DMS79 (cell line): ENCODE data around the gene MAGIX.

Experiments used
- DNase-seq: peaks from one replicate; lab custom pipeline; 2025; lab: John Stamatoyannopoulos, UW

MAGIX gene

DNA sequence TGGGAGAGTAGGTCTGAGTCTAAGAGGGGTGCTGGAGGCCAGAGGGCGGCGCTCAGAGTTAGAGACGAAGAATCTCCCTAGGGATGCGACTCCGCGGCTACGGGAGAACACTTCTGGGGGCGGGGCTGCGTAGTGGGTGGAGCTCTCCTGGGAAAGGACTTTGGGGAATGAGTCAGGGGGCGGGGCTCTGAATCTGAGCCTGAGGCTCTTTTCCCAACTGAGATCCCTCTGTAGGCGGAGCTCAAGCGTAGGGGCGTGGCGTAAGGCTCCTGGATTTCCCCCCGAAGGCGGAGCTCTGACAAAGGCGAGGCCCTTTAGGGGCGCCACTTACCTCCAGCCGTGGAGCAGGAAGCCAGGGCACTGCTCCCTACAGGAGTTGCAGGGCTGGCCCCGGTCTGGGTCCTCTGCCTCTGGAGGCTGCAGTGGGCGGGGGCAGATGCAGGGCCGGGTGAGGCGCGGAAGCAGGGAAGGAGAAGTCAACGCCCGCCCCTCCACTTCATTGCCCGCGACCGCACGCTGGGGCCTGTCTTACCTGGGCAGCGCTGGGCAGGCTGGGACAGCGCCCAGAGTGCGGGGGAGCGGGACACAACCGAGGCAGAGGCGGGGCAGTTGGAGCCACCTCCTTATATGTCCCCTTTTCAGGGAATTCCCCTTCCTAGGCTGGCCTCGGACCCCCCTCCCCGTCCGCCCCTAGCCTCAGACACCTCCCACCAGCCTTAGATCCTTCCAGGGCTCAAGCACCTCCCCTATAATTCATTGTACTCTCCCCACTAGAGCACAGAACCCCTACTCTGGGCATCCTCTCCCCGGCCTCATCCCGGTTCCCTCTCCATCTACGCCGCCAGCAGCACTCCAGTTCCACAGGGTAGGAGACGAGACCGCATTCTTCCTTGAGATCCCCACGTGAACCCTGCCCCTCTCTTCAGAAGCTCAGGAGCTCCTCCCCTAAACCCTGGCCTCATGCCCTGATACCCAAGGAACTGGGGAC is 22.0 kb downstream of the MAGIX start:
- peak; percentile 68 for DNase-seq

DNA sequence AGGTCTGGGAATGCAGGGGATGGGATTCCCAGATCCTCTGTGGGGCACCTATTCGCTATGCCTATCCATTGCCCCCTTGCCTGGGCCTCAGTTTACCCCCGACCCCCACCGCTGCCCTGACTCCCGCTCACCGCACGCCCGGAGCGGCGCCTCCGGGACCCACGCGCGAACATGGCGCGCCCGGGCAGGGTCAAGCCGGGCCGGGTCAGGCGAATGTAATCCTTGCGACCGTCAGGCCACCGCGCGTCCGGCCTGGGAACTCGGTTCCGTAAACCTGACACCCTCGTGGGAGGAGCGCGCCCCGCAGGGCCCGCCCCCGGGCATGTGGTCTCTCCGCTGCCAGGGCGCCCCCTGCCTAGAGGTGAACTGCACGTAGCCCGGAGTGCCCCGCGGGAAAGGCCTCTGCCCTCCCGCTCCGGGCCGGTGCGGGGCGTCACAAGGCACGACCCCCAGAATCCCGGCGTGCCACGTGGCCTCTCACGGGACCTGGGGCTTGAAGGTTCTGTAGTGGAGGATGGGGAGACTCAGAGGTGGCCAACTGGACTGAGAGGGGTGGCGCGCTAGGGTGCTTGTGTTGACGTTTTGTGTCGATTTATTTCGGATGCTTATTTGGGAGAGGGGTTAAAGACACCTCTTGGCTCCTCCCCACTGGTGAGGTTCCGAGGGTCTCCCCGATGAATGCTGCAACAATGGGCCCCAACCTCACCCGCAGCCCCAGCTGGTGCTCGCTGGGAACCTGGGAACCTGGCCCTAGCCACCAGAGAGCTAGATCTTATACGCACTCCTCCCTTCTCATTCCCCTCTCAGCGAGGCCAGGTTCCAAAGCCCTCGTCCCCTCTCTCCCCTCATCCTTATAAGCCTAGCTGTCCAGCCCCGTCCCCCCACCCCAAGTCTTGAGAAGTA is 23.8 kb downstream of the MAGIX start, which contains the start of gene PRICKLE3:
Gene PRICKLE3, minus strand, starts transcription at position 249 of the 903 bp plus-strand sequence. Its CDS starts 76 bp downstream, at position 173.
- DNase-seq = peak; percentile 57

DNA sequence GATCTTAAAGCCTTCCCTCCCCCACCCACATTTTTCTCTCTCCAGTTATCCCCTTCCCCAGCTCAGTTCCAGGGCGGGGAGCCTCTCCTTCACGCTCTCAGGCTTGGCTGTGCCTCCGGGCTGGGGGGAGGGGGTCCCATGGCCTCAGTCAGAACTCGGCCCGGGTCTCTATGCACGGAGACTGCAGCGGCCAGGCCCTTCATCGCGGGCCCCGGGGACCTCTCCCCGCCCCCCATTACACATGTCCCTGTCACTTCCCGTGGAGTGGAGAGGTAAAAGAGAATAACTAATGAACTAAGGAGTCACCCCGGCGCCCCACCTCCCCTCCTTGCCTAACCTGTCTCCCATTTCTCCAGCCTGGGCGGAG is 24.5 kb downstream of the MAGIX start:
- DNase-seq = no peak

DNA sequence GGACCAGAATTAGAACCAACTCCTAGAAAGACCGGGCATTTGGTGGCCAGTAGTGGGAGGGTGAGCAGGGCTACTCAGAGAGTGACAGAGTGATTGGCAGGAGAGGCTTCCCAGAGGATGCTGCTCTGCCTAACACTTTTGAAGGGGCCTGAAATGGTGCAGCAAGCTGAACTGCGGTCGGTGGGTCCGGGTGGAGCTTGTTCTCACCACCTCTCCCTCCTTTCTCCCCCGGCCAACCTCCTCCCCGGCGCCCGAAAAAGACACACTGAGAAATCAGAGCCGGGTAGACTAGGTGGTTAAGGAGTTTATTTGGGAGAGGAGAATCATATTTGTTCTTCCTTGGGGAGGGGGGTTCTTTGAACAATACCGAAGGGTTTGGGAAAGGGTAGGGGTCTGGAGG is 25.0 kb downstream of the MAGIX start:
- no peak for DNase-seq

DNA sequence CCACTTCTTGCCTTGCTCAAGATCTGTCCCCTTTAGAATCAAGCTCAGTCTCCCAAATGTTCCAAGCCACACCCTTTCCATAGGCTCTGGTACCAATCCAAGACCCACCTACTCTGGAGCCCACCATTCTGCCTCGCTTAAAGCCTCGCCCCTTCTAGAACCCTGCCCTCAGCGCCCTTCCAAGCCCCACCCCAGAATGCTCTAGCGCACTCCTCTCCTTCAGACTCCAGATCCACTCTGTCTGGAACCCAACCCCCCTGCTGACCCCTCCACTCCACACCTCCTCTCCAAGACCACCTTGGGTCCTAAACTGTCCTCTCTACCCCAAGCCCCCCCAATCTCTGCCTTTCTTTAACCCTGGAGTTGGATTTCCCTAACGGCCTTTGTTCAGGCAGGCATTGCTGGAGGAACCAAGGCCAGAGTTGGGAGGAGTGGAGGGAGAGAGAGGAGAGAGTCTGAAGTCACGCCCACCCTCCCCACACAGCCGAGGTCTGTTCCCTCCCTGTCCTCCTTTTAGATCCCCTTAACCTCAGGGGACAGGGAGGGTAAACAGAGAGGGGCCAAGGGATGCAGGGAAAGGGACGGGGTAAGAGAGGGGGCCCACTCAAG is 26.0 kb downstream of the MAGIX start:
- DNase-seq = no peak

DNA sequence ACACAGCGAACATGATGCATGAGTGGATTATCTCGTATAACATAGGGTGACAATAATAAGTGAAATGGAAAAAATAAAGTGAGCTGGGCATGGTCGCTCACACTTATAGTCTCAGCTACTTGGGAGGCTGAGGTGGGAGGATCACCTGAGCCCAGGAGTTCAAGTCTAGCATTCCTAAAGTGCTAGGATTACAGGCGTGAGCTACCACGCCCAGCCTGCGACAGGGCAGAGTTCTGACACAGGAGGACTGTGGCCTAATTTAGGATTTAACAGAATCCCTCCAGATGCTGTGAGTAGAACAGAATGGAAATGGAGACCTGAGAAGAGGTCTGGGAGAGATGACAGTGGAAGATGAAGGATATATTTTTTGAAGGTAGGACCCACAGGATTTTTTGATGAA is 27.0 kb downstream of the MAGIX start:
- DNase-seq = no peak

DNA sequence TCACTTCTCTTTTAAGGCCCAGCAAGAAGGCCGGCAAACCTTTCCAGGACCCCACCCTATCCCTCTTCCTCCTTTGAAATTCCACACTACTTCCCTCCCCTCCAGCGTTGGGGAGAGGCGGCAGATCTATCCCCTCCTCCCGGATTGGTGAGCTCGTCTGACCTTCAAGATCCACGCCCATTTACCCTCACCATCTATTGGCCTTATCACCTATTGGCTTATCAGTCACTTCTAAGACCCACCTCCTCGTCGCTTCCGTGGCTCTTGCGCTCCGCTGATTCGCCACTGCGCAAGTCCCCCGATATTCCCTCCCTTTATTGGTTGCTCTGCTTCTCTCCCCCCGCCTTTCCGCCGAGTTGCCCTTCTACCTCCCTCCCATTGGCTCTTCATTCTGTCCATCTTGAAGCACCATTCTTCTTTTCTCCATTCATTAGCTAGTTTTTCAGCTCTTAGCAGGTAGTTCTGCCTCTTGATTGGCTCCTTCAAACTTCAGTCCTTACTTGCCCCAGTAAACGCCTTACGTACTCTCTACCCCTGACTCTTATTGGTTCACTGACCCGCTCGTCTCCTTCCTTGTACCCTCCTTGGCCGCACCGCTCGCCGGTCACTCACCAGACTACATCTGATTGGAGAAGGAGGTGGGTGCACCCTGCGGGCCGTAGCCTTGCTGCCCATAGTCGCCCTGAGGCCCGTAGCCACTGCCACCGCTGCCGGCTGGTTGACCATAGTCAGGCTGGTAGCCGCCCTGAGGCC is 28.4 kb downstream of the MAGIX start:
- DNase-seq = peak; percentile 97

DNA sequence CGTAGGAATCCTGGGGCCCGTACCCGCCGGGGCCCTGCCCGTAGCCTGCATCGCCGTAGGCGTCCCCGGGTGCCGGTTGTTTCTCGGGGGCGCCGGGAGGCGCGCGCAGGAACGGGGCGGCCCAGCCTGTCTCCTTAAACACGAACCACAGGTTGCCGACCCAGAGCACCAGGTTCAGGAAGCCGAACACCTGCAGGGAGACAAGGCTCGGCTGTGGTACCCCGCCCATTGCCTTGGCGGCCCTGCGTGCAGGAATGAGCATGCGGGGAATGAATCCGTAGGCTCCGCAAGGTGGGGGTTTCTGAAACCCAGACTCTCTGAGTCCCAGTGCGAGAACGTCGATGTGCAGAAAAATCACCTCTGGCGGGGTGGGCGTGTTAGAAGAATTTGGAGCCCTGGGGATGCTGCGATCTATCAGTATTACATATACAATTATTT is 29.0 kb downstream of the MAGIX start:
- no peak for DNase-seq

DNA sequence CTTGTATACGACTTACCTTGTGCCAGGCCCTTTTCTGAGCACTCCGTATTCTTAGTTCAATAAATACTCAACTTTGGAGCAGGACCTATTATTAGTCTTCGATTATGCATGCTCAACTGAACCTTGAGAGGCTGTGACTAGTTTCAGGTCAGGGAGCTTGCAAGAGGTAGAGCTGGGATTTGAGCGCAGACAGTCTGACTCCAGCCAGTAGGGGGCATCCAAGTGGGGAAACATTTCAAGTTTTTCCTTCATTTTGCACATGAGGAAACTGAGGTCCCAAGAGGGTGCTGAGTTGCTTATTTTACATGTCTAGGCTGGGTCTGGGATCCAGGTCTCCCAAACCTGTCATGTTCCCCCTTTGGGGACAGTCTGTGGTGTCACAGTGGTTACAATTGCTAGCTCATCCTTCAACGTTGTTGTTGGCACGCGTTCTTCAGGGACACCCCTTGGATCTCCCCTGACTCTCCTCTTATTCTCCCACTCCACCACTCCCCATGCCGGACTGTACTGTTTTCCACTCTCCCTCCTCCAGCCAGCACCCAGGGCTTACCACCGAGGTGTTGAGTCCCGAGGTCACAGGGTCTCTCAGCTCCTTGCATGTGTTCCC is 30.3 kb downstream of the MAGIX start:
- DNase-seq = no peak

DNA sequence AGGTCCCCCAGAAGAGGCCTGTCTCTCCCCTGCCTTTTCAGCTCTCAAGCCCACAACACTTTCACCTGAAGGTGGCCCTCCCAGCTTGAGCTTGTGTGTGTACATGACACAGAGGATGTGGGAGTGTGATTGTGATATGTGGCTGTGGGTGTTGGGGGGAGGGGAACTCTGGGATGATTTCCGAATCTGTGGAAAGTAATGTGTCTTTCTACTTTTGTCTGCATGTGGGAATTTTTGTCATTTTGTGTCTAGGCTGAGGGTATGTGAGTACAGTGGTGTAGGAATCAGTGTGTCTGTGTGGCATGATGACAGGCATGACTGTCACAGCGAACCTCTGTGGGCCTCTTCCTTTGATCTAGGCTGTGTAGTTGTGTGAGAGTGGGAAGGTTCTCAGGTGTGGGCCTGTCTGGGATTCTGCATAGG is 31.0 kb downstream of the MAGIX start:
- DNase-seq = no peak

DNA sequence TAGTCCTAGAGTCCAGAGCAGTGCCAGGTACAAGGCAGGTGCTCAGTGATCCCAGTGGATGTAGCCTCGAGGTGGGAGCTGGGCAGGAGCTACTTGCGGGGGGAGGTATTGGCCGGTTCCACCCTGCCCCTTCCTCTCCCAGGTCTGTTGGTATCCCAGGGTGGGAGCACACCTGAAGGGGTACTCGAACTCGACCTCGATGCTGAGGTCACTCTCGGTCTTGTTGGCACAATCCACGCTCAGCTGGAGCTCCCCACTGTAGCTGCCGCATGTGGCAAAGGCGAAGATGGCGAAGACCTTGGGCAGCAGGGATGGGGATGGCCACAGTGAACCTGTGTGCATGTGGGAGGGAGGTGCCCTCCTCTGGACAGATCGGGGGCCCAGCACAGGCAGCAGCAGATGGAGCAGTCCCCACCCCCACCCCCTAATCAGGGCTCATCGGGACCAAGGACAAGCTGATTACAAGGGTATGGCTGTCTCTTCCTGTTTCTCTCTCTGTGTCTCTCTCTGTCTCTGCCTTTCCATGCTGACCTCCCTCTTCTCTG is 35.1 kb downstream of the MAGIX start:
- no peak for DNase-seq

DNA sequence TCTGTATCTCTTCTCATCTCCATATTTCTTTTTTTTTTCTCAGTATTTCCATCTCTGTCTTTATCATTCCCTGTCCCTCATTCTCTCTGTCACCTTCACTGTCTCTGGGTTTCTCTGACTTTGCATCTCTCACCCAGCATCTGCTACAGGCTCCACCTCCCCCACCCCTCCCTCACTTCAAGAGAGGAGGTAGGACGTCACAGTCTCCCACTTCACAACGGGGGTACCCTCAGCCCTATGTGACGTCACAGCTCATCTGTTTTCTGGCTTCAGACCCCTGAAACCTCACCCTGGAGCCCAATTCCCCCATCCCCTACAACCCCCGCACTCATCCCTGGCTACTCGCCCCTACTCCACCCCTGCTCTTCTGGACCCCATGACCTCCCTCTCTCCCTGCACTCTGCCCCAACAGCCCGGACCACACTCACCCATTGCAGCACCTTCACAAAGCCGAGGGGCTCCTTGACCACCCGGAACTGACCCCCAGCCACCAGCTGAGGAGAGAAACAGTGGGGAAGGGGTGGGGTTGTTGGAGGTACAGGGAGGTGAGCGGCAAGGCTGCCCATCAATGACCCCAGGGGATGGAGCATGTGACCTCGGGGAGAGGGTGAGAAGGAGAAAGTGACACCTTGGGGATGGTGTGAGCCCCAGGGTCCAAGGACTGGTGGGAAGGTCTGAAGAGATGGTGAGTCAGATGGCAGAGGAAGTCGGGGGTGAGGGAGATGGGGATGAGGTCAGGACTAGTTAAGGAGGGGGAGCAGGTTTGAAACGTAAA is 36.2 kb downstream of the MAGIX start:
- DNase-seq = no peak

DNA sequence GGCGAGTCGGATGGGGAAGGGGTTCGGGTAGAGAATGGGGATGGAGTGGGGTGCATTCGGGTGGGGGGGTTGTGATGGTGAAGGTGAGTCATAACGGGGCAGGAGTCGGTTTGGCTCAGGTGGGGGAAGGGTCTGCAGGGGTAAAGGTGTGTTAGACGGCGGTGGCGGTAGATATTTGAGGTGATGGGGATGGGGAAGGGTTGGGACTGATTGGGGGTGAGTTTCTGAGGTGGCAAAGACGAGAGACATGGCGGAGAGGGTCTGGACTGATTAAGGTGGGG is 36.7 kb downstream of the MAGIX start:
- DNase-seq = no peak

DNA sequence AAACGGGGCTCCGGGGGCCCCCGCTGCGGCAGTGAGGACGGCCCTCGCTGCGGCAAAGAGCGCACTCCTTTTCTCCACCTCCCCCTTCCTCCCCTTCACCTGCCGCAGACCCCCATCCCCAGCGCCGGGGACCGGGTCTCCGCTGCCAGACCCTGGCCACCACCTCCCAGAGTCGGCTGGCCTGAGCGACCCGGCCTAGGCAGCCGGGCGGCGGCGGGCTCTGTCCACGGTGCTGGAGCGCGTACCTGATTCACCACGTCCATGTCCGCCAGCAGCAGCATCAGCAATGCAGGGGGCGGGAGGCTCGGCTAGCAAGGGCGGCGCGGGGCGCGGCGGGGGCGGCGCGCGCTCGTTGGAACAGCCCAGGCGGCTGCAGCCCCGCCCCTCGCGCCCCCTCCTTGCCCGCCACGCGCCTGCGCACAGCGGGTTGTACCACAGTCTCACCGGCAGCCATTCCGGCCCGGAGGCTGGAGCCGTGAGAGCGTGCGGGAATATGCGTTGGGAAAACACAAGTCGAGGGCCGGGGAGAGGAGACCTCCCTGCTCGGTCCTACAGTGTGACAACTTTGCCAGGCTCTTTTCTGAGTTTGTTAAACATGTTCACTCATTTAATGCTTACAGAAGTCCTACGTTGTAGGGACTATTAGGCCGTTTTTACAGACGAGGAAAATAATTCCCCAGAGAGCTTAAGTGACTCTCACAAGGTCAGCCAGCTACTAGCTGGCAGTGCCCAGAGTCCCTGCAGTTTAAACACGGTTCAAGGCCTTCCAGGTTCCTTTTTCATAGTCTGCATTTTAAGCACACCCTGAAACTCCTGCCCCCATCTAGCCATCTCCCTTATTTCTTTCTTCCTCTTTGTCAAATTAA is 37.6 kb downstream of the MAGIX start, which contains the start of gene SYP:
Gene SYP, minus strand, starts transcription at position 288 of the 866 bp plus-strand sequence. Its CDS starts 7 bp downstream, at position 281.
- DNase-seq = peak; percentile 47

DNA sequence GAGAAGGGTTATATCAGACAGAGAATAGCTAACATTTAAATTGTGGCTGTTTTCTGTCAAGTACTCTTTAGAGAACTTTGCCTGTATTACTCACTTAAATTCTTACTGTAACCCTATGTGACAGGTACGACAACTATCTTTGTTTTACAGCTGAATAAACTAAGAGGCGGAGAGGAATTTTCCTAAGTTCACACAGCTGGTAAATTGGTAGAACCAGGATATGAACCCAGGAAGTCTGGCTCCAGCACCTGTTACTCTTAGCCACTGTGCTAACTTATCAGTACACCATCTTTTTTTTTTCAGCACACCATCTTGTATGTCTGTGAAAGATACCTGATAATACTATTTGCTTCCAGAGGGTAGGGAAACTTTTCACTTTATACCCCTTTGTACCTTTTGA is 39.5 kb downstream of the MAGIX start:
- DNase-seq = no peak

DNA sequence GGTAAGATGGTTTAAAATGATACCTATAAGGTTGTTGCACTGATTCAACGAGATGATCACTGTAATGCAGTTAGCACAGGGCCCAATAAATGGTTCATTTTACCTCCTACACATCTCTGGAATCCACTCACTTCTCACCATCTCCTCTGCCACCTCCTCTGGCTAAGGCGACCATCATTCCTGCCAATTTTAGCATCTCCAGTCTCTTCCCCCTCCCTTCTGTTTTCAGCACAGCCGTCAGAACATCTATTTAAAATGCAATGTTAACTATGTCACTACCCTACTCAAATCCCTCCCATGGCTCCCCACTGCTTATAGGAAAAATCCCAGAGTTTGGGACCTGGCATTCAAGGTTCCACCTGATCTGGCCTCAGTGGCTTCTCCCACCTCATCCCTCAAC is 41.0 kb downstream of the MAGIX start:
- DNase-seq = no peak

DNA sequence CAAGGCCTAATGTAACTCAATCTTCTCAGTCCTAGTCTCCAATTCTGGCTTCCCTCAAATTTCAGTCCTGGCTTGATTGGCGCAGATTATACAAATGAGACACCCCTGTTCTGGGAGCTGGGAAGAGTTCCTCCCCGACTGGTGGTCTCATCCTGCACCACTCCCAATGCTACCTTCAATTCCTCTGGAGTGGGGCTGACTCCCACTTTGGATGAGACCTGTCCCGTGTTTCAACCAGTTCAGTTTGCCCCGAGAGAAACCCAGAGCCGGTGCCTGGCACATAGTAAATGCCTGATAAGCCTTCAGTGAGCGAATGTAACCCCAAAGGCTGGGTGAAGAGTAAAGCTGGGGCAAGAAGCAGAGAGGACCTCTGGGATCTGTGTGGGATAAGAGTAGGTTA is 41.5 kb downstream of the MAGIX start:
- DNase-seq = no peak

DNA sequence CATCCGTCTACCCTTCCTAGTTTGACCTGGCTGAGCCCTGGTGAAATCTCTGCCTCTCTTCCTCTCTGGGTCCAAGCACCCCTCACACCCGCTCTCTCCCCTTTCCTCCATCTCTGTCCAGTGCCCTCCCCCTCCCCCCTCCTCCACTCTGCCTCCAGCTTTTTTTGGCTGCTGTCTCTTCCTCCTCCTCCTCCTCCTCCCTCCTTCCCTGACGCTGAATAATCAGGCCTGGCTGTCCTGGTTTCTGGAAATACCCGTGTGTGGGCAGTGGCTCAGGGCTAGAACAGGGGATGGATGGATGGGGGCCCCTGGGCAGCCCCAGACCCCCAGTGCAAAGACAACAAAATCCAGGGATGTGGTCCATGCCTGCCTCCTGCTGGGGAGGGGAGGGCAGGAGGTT is 42.2 kb downstream of the MAGIX start:
- DNase-seq = no peak

DNA sequence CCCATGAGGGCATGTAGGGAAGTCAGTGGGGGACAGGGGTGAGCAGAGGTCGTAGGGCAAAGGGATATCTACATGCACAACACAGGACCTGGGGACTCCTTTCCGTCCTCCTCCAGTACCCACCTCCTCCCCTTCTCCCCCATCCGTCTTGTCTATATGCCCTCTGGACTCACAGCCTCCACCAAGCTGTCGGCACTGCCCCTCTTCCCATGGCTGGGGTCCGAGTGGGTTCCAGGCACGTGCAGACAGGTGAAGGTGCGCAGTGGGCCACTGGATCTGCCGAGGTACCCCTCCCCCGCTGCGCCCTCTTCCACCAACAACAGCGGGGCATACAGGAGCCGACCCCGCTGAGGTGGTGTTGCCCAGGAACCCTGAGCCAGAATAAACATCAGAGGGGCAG is 42.9 kb downstream of the MAGIX start:
- no peak for DNase-seq
